HepG2 (cell line): ENCODE measurements around the gene DCK. TPM values are rescaled to one million over a fixed set of nuclear protein-coding genes. Genes with fewer than 3 reads are reported as not detected.

Source experiments
- ATAC-seq: fragments of 200-7000 bp; cut with Tn5 transposase; 3 replicates; pipeline ENCODE4 v1.9.1; 2020; ENCODE audit warnings: mild to moderate bottlenecking, moderate library complexity
- BruUV-seq: library from RNA; stranded (reverse); fragments of 400-500 nt; replicated peaks from 2 replicates; lab custom pipeline; 2021; lab: Mats Ljungman, UMichigan
- CTCF ChIA-PET: fragments of 300-600 bp; formaldehyde crosslinking; extraction: SDS; loops from one replicate; lab custom pipeline; 2021; ENCODE audit warnings: low total read pairs, inconsistent platforms, low intra/inter-chr PET ratio; lab: Yijun Ruan, JAX
- POLR2A ChIA-PET: fragments of 350-600 bp; sonication (Branson Sonifier 250); formaldehyde crosslinking; loops from one replicate; lab custom pipeline; 2020; ENCODE audit warnings: antibody characterized with exemption, inconsistent platforms; lab: Yijun Ruan, JAX
- DNase-seq: peaks from one replicate; pipeline ENCODE4 v3.0.0-alpha.2; 2015; ENCODE audit warnings: low spot score
- FAIRE-seq: peaks from 3 replicates; lab custom pipeline; 2011; peaks lifted over from hg19 to GRCh38; lab: Jason Lieb, UNC
- H2AFZ ChIP-seq: one replicate; pipeline ENCODE4 v1.6.1; 2011; ENCODE audit warnings: low read length, inconsistent platforms
- H3K27ac ChIP-seq: fragments of 300-600 bp; 3 replicates; pipeline ENCODE4 v1.8.0; 2011; ENCODE audit warnings: mixed run types, mild to moderate bottlenecking, mixed read lengths, low read length, inconsistent platforms; ENCODE audit not compliant: insufficient read depth; ENCODE audit errors: extremely low read length
- H3K27me3 ChIP-seq, 2 experiments: fragments of 200-600 bp in 1 of 2; 2 replicates in 1 of 2; 3 replicates in 1 of 2; pipeline versions ENCODE4 v1.6.0 to v1.8.0; 2011; ENCODE audit warnings: low read length in 2 of 2, mild to moderate bottlenecking in 2 of 2, moderate library complexity in 2 of 2, inconsistent platforms in 1 of 2; ENCODE audit not compliant: insufficient read depth in 2 of 2, control insufficient read depth in 1 of 2
- H3K36me3 ChIP-seq, 2 experiments: fragments of 200-600 bp in 1 of 2; replicated peaks in 1 of 2; 2 replicates in 1 of 2; 3 replicates in 1 of 2; pipeline versions ENCODE4 v1.5.1 to v1.8.0; 2011; ENCODE audit warnings: low read length in 2 of 2, inconsistent platforms in 1 of 2; ENCODE audit not compliant: insufficient read depth in 2 of 2, control insufficient read depth in 1 of 2
- H3K4me1 ChIP-seq: 2 replicates; pipeline ENCODE4 v1.5.1; 2012; ENCODE audit warnings: low read length, inconsistent platforms; ENCODE audit not compliant: insufficient read depth
- H3K4me2 ChIP-seq: 2 replicates; pipeline ENCODE4 v1.6.0; 2011; ENCODE audit warnings: low read depth, low read length, inconsistent platforms
- H3K4me3 ChIP-seq, 3 experiments: fragments of 200-600 bp in 1 of 3; sonication (generic), shearing (Covaris generic) in 1 of 3; replicated peaks in 1 of 3; 2 replicates each; pipeline ENCODE4 v1.5.1; 2011 to 2016; ENCODE audit warnings: low read length in 3 of 3, inconsistent platforms in 2 of 3, low read depth in 2 of 3, mild to moderate bottlenecking in 2 of 3, control low read depth in 1 of 3, mixed read lengths in 1 of 3; ENCODE audit not compliant: insufficient read depth in 1 of 3
- H3K79me2 ChIP-seq: one replicate; pipeline ENCODE4 v1.6.1; 2011; ENCODE audit warnings: low read length, inconsistent platforms; ENCODE audit not compliant: insufficient read depth
- H3K9ac ChIP-seq: 2 replicates; pipeline ENCODE4 v1.6.0; 2011; ENCODE audit warnings: mild to moderate bottlenecking, low read depth, low read length, inconsistent platforms; ENCODE audit not compliant: insufficient read depth
- H3K9me3 ChIP-seq: 2 replicates; pipeline ENCODE4 v1.5.1; 2012; ENCODE audit warnings: mild to moderate bottlenecking, low read length
- H4K20me1 ChIP-seq: 2 replicates; pipeline ENCODE4 v1.6.0; 2011; ENCODE audit warnings: inconsistent platforms, mild to moderate bottlenecking, low read length, moderate library complexity; ENCODE audit not compliant: insufficient read depth
- FOXK2 ChIP-seq: fragments of 450-650 bp; IDR thresholded peaks from 2 replicates; pipeline ENCODE4 v1.6.1; 2016
- MZF1 ChIP-seq: sonication (generic); formaldehyde crosslinking; IDR thresholded peaks from 2 replicates; pipeline ENCODE4 v1.8.1; 2023; ENCODE audit warnings: mild to moderate bottlenecking, missing genetic modification reagents, borderline replicate concordance
- PHF20 ChIP-seq: sonication (generic); formaldehyde crosslinking; IDR thresholded peaks from 2 replicates; pipeline ENCODE4 v1.5.0; 2020; ENCODE audit warnings: mild to moderate bottlenecking, missing genetic modification reagents
- SMAD9 ChIP-seq: sonication (generic); formaldehyde crosslinking; IDR thresholded peaks from 2 replicates; pipeline ENCODE4 v1.5.1; 2020; ENCODE audit warnings: mild to moderate bottlenecking, missing genetic modification reagents
- SSRP1 ChIP-seq: IDR thresholded peaks from 2 replicates; pipeline ENCODE4 v1.6.1; 2016; ENCODE audit warnings: control low read depth
- U2AF2 ChIP-seq: fragments of 200-400 bp; formaldehyde crosslinking; IDR thresholded peaks from 2 replicates; pipeline ENCODE4 v1.6.1; 2017; ENCODE audit warnings: low read depth, mild to moderate bottlenecking, low read length
- XRCC5 ChIP-seq: fragments of 200-400 bp; formaldehyde crosslinking; optimal IDR thresholded peaks from 2 replicates; pipeline ENCODE3; 2017; ENCODE audit warnings: mild to moderate bottlenecking, low read length
- YEATS2 ChIP-seq: sonication (generic); formaldehyde crosslinking; IDR thresholded peaks from 2 replicates; pipeline ENCODE4 v1.4.0; 2020; ENCODE audit warnings: missing genetic modification reagents, borderline replicate concordance
- ZNF44 ChIP-seq: sonication (generic); formaldehyde crosslinking; IDR thresholded peaks from 2 replicates; pipeline ENCODE4 v1.5.1; 2020; ENCODE audit warnings: mild to moderate bottlenecking, missing genetic modification reagents
- ZNF446 ChIP-seq: sonication (generic); formaldehyde crosslinking; IDR thresholded peaks from 2 replicates; pipeline ENCODE4 v1.5.0; 2020; ENCODE audit warnings: mild to moderate bottlenecking, missing genetic modification reagents
- ZNF598 ChIP-seq: sonication (generic); formaldehyde crosslinking; IDR thresholded peaks from 2 replicates; pipeline ENCODE4 v1.5.1; 2020; ENCODE audit warnings: mild to moderate bottlenecking, missing genetic modification reagents, borderline replicate concordance
- ZSCAN5A ChIP-seq: sonication (generic); formaldehyde crosslinking; IDR thresholded peaks from 2 replicates; pipeline ENCODE4 v1.8.0; 2022; ENCODE audit warnings: mild to moderate bottlenecking, missing genetic modification reagents, borderline replicate concordance
- WGBS: methylation state at CpG from one replicate; pipeline ENCODE4 v1.1.6; 2017; ENCODE audit warnings: low lambda C conversion rate; 5-methylcytosine and 5-hydroxymethylcytosine counted together
- in situ Hi-C: cut with HindIII; loops from 2 replicates; pipeline ENCODE4 v1.10.0; 2017; ENCODE audit warnings: low pct_unique_long_range_greater_than_20kb; ENCODE audit not compliant: extremely low pct_ligation_motif_present
- intact Hi-C: fragments of 100-400 bp; cut with micrococcal nuclease; formaldehyde crosslinking; loops from one replicate; pipeline ENCODE4 v1.10.0; 2022; ENCODE audit not compliant: unreplicated experiment
- polyA plus RNA-seq, 8 experiments: library from polyadenylated mRNA; depleted of rRNA in 3 of 8; stranded (reverse) in 7 of 8; unstranded in 1 of 8; fragments of >200 nt; fragmentation: Illumina TruSeq in 4 of 8; extraction: Trizol in 4 of 8; gene quantifications; 2 replicates each; pipeline versions ENCODE4 v1.2.1 to v1.2.3, GENCODE V29; 2011 to 2016; ENCODE audit warnings: low read depth in 4 of 8, missing spikeins in 1 of 8, mixed read lengths in 1 of 8; ENCODE audit not compliant: insufficient read depth in 1 of 8
- total RNA-seq, 5 experiments: library from RNA; depleted of rRNA; stranded (reverse); fragments of >200 nt; fragmentation: Illumina TruSeq; extraction: Trizol; gene quantifications; 2 replicates each; pipeline ENCODE4 v1.2.3, GENCODE V29; 2016; ENCODE audit warnings: low read depth in 1 of 5
- TF ChIP-seq, protein P1 (sequence below): sonication (generic); formaldehyde crosslinking; IDR thresholded peaks from 2 replicates; pipeline ENCODE4 v1.5.1; 2020; ENCODE audit warnings: missing genetic modification reagents, mild to moderate bottlenecking, borderline replicate concordance
- TF ChIP-seq, protein P2 (sequence below): sonication (generic); formaldehyde crosslinking; IDR thresholded peaks from 2 replicates; pipeline ENCODE4 v1.8.0; 2022; ENCODE audit warnings: missing genetic modification reagents, mild to moderate bottlenecking, moderate library complexity, borderline replicate concordance

DCK gene
- total and polyA plus RNA-seq, 2 of the 13 experiments (the other 11 are each of a cell fraction or from before 2014, with no cell fraction given), result 5.7 to 21.8 TPM

DNA sequence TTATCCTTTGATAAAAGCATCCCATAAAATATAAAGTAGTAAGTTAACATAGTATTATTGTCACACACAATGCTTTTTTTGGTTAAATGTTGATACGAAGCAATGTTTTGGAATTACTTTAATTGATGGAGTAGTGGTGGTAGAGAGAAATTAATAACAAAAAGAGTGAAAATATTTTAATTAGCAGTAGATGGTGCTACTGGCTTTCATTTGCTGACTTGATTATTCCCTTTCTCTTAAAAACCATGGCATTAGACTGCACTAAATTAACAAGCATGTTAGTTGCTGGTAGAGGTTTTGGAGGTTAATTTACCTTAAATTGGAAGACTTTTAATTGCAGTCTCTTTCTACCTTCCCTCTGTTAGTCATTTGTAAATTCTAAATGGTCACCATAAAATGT is 8.9 kb upstream of the DCK start:
- Histone ChIP-seq H4K20me1 (no peaks in the 10 kb centered on the region), H3K36me3 (0 out of 5 replicates have a peak, but pooled peaks cover 0 to 3% of the 10 kb centered on the region in 2 experiments), H3K79me2 (no peaks in the 10 kb centered on the region), H2AFZ (no peak overlapping the region), H3K27ac (no peak overlapping the region), H3K4me2 (no peak overlapping the region), H3K4me1 (peaks cover 10% of the 10 kb centered on the region), H3K9me3 (no peaks in the 10 kb centered on the region), H3K9ac (no peak overlapping the region), H3K27me3 (no peaks in the 10 kb centered on the region), H3K4me3 (no peak overlapping the region)
- DNase-seq (no peak), ATAC-seq (no peak), FAIRE-seq (no peak)
- TF ChIP-seq FOXK2 (no peak), YEATS2 (CRISPR knock-in tag) (no peak), XRCC5 (no peak), SMAD9 (no peak), U2AF2 (no peak), ZSCAN5A (no peak), PHF20 (CRISPR knock-in tag) (no peak), MZF1 (no peak), ZNF44 (no peak), ZNF446 (CRISPR knock-in tag) (no peak), ZNF598 (CRISPR knock-in tag) (no peak), SSRP1 (CRISPR knock-in tag) (no peak)
- TF ChIP-seq, protein P1, sequence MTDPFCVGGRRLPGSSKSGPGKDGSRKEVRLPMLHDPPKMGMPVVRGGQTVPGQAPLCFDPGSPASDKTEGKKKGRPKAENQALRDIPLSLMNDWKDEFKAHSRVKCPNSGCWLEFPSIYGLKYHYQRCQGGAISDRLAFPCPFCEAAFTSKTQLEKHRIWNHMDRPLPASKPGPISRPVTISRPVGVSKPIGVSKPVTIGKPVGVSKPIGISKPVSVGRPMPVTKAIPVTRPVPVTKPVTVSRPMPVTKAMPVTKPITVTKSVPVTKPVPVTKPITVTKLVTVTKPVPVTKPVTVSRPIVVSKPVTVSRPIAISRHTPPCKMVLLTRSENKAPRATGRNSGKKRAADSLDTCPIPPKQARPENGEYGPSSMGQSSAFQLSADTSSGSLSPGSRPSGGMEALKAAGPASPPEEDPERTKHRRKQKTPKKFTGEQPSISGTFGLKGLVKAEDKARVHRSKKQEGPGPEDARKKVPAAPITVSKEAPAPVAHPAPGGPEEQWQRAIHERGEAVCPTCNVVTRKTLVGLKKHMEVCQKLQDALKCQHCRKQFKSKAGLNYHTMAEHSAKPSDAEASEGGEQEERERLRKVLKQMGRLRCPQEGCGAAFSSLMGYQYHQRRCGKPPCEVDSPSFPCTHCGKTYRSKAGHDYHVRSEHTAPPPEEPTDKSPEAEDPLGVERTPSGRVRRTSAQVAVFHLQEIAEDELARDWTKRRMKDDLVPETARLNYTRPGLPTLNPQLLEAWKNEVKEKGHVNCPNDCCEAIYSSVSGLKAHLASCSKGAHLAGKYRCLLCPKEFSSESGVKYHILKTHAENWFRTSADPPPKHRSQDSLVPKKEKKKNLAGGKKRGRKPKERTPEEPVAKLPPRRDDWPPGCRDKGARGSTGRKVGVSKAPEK, result no peak
- TF ChIP-seq, protein P2, sequence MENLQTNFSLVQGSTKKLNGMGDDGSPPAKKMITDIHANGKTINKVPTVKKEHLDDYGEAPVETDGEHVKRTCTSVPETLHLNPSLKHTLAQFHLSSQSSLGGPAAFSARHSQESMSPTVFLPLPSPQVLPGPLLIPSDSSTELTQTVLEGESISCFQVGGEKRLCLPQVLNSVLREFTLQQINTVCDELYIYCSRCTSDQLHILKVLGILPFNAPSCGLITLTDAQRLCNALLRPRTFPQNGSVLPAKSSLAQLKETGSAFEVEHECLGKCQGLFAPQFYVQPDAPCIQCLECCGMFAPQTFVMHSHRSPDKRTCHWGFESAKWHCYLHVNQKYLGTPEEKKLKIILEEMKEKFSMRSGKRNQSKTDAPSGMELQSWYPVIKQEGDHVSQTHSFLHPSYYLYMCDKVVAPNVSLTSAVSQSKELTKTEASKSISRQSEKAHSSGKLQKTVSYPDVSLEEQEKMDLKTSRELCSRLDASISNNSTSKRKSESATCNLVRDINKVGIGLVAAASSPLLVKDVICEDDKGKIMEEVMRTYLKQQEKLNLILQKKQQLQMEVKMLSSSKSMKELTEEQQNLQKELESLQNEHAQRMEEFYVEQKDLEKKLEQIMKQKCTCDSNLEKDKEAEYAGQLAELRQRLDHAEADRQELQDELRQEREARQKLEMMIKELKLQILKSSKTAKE (CRISPR knock-in tag), result no peak
- ChIA-PET POLR2A (interaction anchor here (1.1 kb wide), 1 partner anchor 9 kb away, joined by 3 read pairs; the partner anchor contains the start of gene DCK), CTCF (no interaction called here)
- in situ Hi-C loops (no loop called here), intact Hi-C loops (no loop called here)
- 96% methylated on average over 1 of the region's 1 CpG for WGBS
- BruUV-seq, result no TSS peak
